CD14-positive monocyte (primary cell): ENCODE results near the gene GINS1. TPM values are rescaled to one million over a fixed set of nuclear protein-coding genes. Genes with fewer than 3 reads are reported as not detected.

Source experiments
- DNase-seq, 3 donors: peaks; one replicate each; pipeline ENCODE4 v3.0.0-alpha.2; 2011 to 2022
- H2AFZ ChIP-seq: 2 replicates; pipeline ENCODE4 v1.6.0; 2012; ENCODE audit warnings: mild to moderate bottlenecking, low read depth, low read length, inconsistent platforms; ENCODE audit not compliant: insufficient read depth, poor library complexity, severe bottlenecking
- H3K27ac ChIP-seq, 2 donors: 1 replicate in 1 of 2; 2 replicates in 1 of 2; pipeline ENCODE4 v1.5.1; 2012 to 2013; ENCODE audit warnings: low read length in 2 of 2, control low read depth in 1 of 2, inconsistent platforms in 1 of 2, low read depth in 1 of 2, mild to moderate bottlenecking in 1 of 2
- H3K27me3 ChIP-seq, 2 donors: one replicate each; pipeline versions ENCODE4 v1.6.0 to v1.6.1; 2011 to 2013; ENCODE audit warnings: low read length in 2 of 2; ENCODE audit not compliant: control insufficient read depth in 2 of 2, insufficient read depth in 2 of 2
- H3K36me3 ChIP-seq, 2 donors: replicated peaks in 1 of 2; 1 replicate in 1 of 2; 2 replicates in 1 of 2; pipeline versions ENCODE4 v1.5.1 to v1.6.1; 2012 to 2013; ENCODE audit warnings: low read length in 2 of 2, control low read depth in 1 of 2, inconsistent platforms in 1 of 2, mild to moderate bottlenecking in 1 of 2; ENCODE audit not compliant: insufficient read depth in 2 of 2, control insufficient read depth in 1 of 2
- H3K4me1 ChIP-seq, 2 donors: 1 replicate in 1 of 2; 2 replicates in 1 of 2; pipeline versions ENCODE4 v1.5.1 to v1.6.1; 2012 to 2013; ENCODE audit warnings: low read length in 2 of 2, control low read depth in 1 of 2, inconsistent platforms in 1 of 2, mild to moderate bottlenecking in 1 of 2, moderate library complexity in 1 of 2; ENCODE audit not compliant: insufficient read depth in 2 of 2, control insufficient read depth in 1 of 2
- H3K4me2 ChIP-seq: replicated peaks from 2 replicates; pipeline ENCODE3; 2012; ENCODE audit warnings: low read length, moderate library complexity, mild to moderate bottlenecking; ENCODE audit not compliant: poor library complexity, severe bottlenecking; ENCODE audit errors: extremely low read depth
- H3K4me3 ChIP-seq, 3 experiments: fragments of 200-600 bp in 1 of 3; sonication (generic) in 1 of 3; replicated peaks in 1 of 3; 1 replicate in 2 of 3; 2 replicates in 1 of 3; pipeline ENCODE4 v1.5.1; 2011 to 2013; ENCODE audit warnings: low read length in 3 of 3, mild to moderate bottlenecking in 3 of 3, control low read depth in 2 of 3, low read depth in 2 of 3, inconsistent platforms in 1 of 3, moderate library complexity in 1 of 3
- H3K79me2 ChIP-seq: 2 replicates; pipeline ENCODE4 v1.6.0; 2012; ENCODE audit warnings: mild to moderate bottlenecking, control low read depth, inconsistent platforms, low read length, moderate library complexity; ENCODE audit not compliant: insufficient read depth
- H3K9ac ChIP-seq: 2 replicates; pipeline ENCODE4 v1.6.0; 2017; ENCODE audit warnings: low read length, mild to moderate bottlenecking; ENCODE audit not compliant: insufficient read depth, poor library complexity, severe bottlenecking
- H3K9me3 ChIP-seq, 2 donors: replicated peaks in 1 of 2; 1 replicate in 1 of 2; 2 replicates in 1 of 2; pipeline versions ENCODE4 v1.5.1 to v1.6.1; 2012 to 2013; ENCODE audit warnings: low read length in 2 of 2, control low read depth in 1 of 2; ENCODE audit not compliant: control insufficient read depth in 1 of 2, insufficient read depth in 1 of 2
- H4K20me1 ChIP-seq: 2 replicates; pipeline ENCODE4 v1.6.0; 2012; ENCODE audit warnings: mild to moderate bottlenecking, low read length, control low read depth, moderate library complexity; ENCODE audit not compliant: insufficient read depth
- H3K27ac Mint-ChIP-seq, 7 donors: one replicate each; pipeline ENCODE4 v1.8.0; 2020; ENCODE audit warnings: mild to moderate bottlenecking in 7 of 7, mixed read lengths in 7 of 7, moderate library complexity in 6 of 7, inconsistent platforms in 2 of 7
- H3K27me3 Mint-ChIP-seq, 3 donors: one replicate each; pipeline ENCODE4 v1.8.0; 2021 to 2022; ENCODE audit warnings: low read depth in 3 of 3, mild to moderate bottlenecking in 3 of 3, mixed read lengths in 3 of 3, moderate library complexity in 3 of 3, inconsistent platforms in 1 of 3
- H3K36me3 Mint-ChIP-seq, 2 donors: one replicate each; pipeline ENCODE4 v1.8.0; 2020; ENCODE audit warnings: mixed read lengths in 2 of 2, inconsistent platforms in 1 of 2, mild to moderate bottlenecking in 1 of 2
- H3K4me1 Mint-ChIP-seq: one replicate; pipeline ENCODE4 v1.8.0; 2020; ENCODE audit warnings: mild to moderate bottlenecking, mixed read lengths
- H3K4me3 Mint-ChIP-seq, 2 donors: one replicate each; pipeline ENCODE4 v1.8.0; 2020; ENCODE audit warnings: mild to moderate bottlenecking in 2 of 2, mixed read lengths in 2 of 2, moderate library complexity in 1 of 2
- H3K9me3 Mint-ChIP-seq, 7 donors: one replicate each; pipeline ENCODE4 v1.8.0; 2020 to 2022; ENCODE audit warnings: mixed read lengths in 7 of 7, mild to moderate bottlenecking in 6 of 7, moderate library complexity in 6 of 7, inconsistent platforms in 2 of 7
- CTCF ChIP-seq: fragments of 200-600 bp; IDR thresholded peaks from one replicate; pipeline ENCODE4 v1.8.0; 2022; ENCODE audit warnings: antibody characterized with exemption, mild to moderate bottlenecking
- WGBS: methylation state at CpG from one replicate; pipeline ENCODE4 v1.1.5; 2013; ENCODE audit warnings: missing lambda C conversion rate; ENCODE audit not compliant: insufficient coverage; 5-methylcytosine and 5-hydroxymethylcytosine counted together
- intact Hi-C, 2 donors: fragments of 100-400 bp; cut with micrococcal nuclease; formaldehyde crosslinking; loops; one replicate each; pipeline versions ENCODE4 v1.15.0 to v1.15.1; 2023
- polyA plus RNA-seq, 3 donors: library from polyadenylated mRNA; depleted of rRNA in 1 of 3; unstranded in 2 of 3; stranded (reverse) in 1 of 3; fragments of 300-500 nt in 2 of 3; fragments of >200 nt in 1 of 3; fragmentation: Illumina TruSeq in 2 of 3; gene quantifications; 1 replicate in 2 of 3; 2 replicates in 1 of 3; pipeline ENCODE4 v1.2.3, GENCODE V29; 2012 to 2021

The GINS1 gene
- polyA plus RNA-seq, 3 donors: 0.16 to 0.48 (median 0.28) TPM

- H3K4me3 Mint-ChIP-seq: no peak overlapping the region
- Histone ChIP-seq H2AFZ (no peak overlapping the region), H4K20me1 (no peaks in the 10 kb centered on the region), H3K9ac (no peak overlapping the region), H3K27me3 (peaks cover 0 to 8% of the 10 kb centered on the region in 2 donors), H3K79me2 (no peaks in the 10 kb centered on the region), H3K36me3 (no peaks in the 10 kb centered on the region), H3K9me3 (no peaks in the 10 kb centered on the region), H3K4me1 (no peaks in the 10 kb centered on the region), H3K27ac (no peak overlapping the region), H3K4me2 (no peak overlapping the region), H3K4me3 (no peak overlapping the region)
- H3K9me3 Mint-ChIP-seq: no peaks in the 10 kb centered on the region
- no peak for DNase-seq
- WGBS: 13% methylated on average over 7 of the region's 9 CpGs
- H3K4me1 Mint-ChIP-seq: no peaks in the 10 kb centered on the region
- no peak for TF ChIP-seq CTCF
- intact Hi-C loops: no loop called here
- no peaks in the 10 kb centered on the region for H3K36me3 Mint-ChIP-seq
- H3K27ac Mint-ChIP-seq: no peak overlapping the region
- H3K27me3 Mint-ChIP-seq: peaks cover 13 to 23% (median 14%) of the 10 kb centered on the region in 3 donors
Observed at GRCh38 chr20:25486377-25486776, 78.9 kb downstream of the GINS1 start.

- Histone ChIP-seq H3K36me3 (no peaks in the 10 kb centered on the region), H3K9ac (no peak overlapping the region), H3K4me1 (no peaks in the 10 kb centered on the region), H3K4me2 (no peak overlapping the region), H3K4me3 (no peak overlapping the region), H3K27ac (no peak overlapping the region), H3K79me2 (no peaks in the 10 kb centered on the region), H3K9me3 (no peaks in the 10 kb centered on the region), H2AFZ (no peak overlapping the region), H3K27me3 (peaks cover 0 to 8% of the 10 kb centered on the region in 2 donors), H4K20me1 (no peaks in the 10 kb centered on the region)
- no peaks in the 10 kb centered on the region for H3K36me3 Mint-ChIP-seq
- TF ChIP-seq CTCF: no peak
- no peaks in the 10 kb centered on the region for H3K9me3 Mint-ChIP-seq
- intact Hi-C loops: no loop called here
- H3K27me3 Mint-ChIP-seq: peaks cover 14 to 23% (median 16%) of the 10 kb centered on the region in 3 donors
- H3K4me3 Mint-ChIP-seq: no peak overlapping the region
- H3K27ac Mint-ChIP-seq: no peak overlapping the region
- DNase-seq: no peak
- WGBS: no CpG with 5 or more reads among the region's 2 CpGs
- H3K4me1 Mint-ChIP-seq: no peaks in the 10 kb centered on the region
Observed at GRCh38 chr20:25487306-25487705, 79.8 kb downstream of the GINS1 start.
